Measurements from ENCODE around the gene MPI. TPM values are rescaled to one million over a fixed set of nuclear protein-coding genes. Genes with fewer than 3 reads are reported as not detected.

Gene MPI
- polyA plus RNA-seq, 3 donors = 19.2 to 19.9 (median 19.7) TPM

- no peaks in the 10 kb centered on the region for H3K9me3 Mint-ChIP-seq
- peaks cover 34% of the 10 kb centered on the region for H3K79me2 ChIP-seq (ENCODE audit: insufficient read depth, low read length)
- H3K4me1 ChIP-seq (ENCODE audit: control insufficient read depth in 1 of 2, insufficient read depth in 2 of 2, low read length in 2 of 2) = peaks cover 0 to 5% of the 10 kb centered on the region in 2 donors
- no peak overlapping the region for H2AFZ ChIP-seq (ENCODE audit: insufficient read depth, low read depth, low read length, poor library complexity, severe bottlenecking)
- no peak for DNase-seq
- no peaks in the 10 kb centered on the region for H3K27me3 ChIP-seq (ENCODE audit: control insufficient read depth in 2 of 2, insufficient read depth in 2 of 2, low read length in 2 of 2)
- H3K27ac Mint-ChIP-seq = no peak overlapping the region
- H3K4me3 ChIP-seq (replicated peaks in 1 of 3; ENCODE audit: low read depth in 2 of 3, low read length in 3 of 3) = no peak overlapping the region
- no peak overlapping the region for H3K4me2 ChIP-seq (replicated peaks; ENCODE audit: extremely low read depth, low read length, poor library complexity, severe bottlenecking)
- peaks cover 9% of the 10 kb centered on the region for H3K4me1 Mint-ChIP-seq
- intact Hi-C loops (cut with micrococcal nuclease) = no loop called here
- H3K9ac ChIP-seq (ENCODE audit: insufficient read depth, low read length, poor library complexity, severe bottlenecking) = no peak overlapping the region
- H4K20me1 ChIP-seq (ENCODE audit: insufficient read depth, low read length) = peaks cover 33% of the 10 kb centered on the region
- peaks cover 0 to 1% (median 0%) of the 10 kb centered on the region in 3 donors for H3K27me3 Mint-ChIP-seq (ENCODE audit: low read depth in 3 of 3)
- WGBS (ENCODE audit: insufficient coverage) = no CpG with 5 or more reads among the region's 3 CpGs
- H3K9me3 ChIP-seq (replicated peaks in 1 of 2; ENCODE audit: control insufficient read depth in 1 of 2, insufficient read depth in 1 of 2, low read length in 2 of 2) = no peaks in the 10 kb centered on the region
- no peak overlapping the region for H3K27ac ChIP-seq (ENCODE audit: low read depth in 1 of 2, low read length in 2 of 2)
- peaks cover 78 to 96% of the 10 kb centered on the region in 2 donors for H3K36me3 ChIP-seq (replicated peaks in 1 of 2; ENCODE audit: control insufficient read depth in 1 of 2, insufficient read depth in 2 of 2, low read length in 2 of 2)
- no peak for TF ChIP-seq CTCF (IDR thresholded peaks at IDR 0.05)
- H3K36me3 Mint-ChIP-seq = peaks cover 67 to 96% of the 10 kb centered on the region in 2 donors
- no peak overlapping the region for H3K4me3 Mint-ChIP-seq
Measured at GRCh38 chr15:74924525-74924924, 34.7 kb downstream of the MPI start.

- WGBS (ENCODE audit: insufficient coverage) = 93% methylated on average over 3 of the region's 5 CpGs
- Histone ChIP-seq H3K9ac (ENCODE audit: insufficient read depth, low read length, poor library complexity, severe bottlenecking) (no peak overlapping the region), H3K27me3 (ENCODE audit: control insufficient read depth in 2 of 2, insufficient read depth in 2 of 2, low read length in 2 of 2) (no peaks in the 10 kb centered on the region), H3K4me1 (ENCODE audit: control insufficient read depth in 1 of 2, insufficient read depth in 2 of 2, low read length in 2 of 2) (no peaks in the 10 kb centered on the region), H2AFZ (ENCODE audit: insufficient read depth, low read depth, low read length, poor library complexity, severe bottlenecking) (no peak overlapping the region), H3K79me2 (ENCODE audit: insufficient read depth, low read length) (peaks cover 77% of the 10 kb centered on the region), H4K20me1 (ENCODE audit: insufficient read depth, low read length) (peaks cover 74% of the 10 kb centered on the region), H3K4me2 (replicated peaks; ENCODE audit: extremely low read depth, low read length, poor library complexity, severe bottlenecking) (no peak overlapping the region), H3K27ac (ENCODE audit: low read depth in 1 of 2, low read length in 2 of 2) (no peak overlapping the region), H3K4me3 (replicated peaks in 1 of 3; ENCODE audit: low read depth in 2 of 3, low read length in 3 of 3) (no peak overlapping the region), H3K36me3 (replicated peaks in 1 of 2; ENCODE audit: control insufficient read depth in 1 of 2, insufficient read depth in 2 of 2, low read length in 2 of 2) (peaks cover 54 to 76% of the 10 kb centered on the region in 2 donors), H3K9me3 (replicated peaks in 1 of 2; ENCODE audit: control insufficient read depth in 1 of 2, insufficient read depth in 1 of 2, low read length in 2 of 2) (no peaks in the 10 kb centered on the region)
- H3K4me3 Mint-ChIP-seq = no peak overlapping the region
- no peak overlapping the region for H3K27ac Mint-ChIP-seq
- no peaks in the 10 kb centered on the region for H3K9me3 Mint-ChIP-seq
- DNase-seq = no peak
- no peak for TF ChIP-seq CTCF (IDR thresholded peaks at IDR 0.05)
- peaks cover 41 to 78% of the 10 kb centered on the region in 2 donors for H3K36me3 Mint-ChIP-seq
- H3K4me1 Mint-ChIP-seq = peaks cover 2% of the 10 kb centered on the region
- intact Hi-C loops (cut with micrococcal nuclease) = no loop called here
- no peaks in the 10 kb centered on the region for H3K27me3 Mint-ChIP-seq (ENCODE audit: low read depth in 3 of 3)
Measured at GRCh38 chr15:74928771-74929198, 38.9 kb downstream of the MPI start.
